ENCODE measurements around the gene LDLRAD3. TPM values are rescaled to one million over a fixed set of nuclear protein-coding genes. Genes with fewer than 3 reads are reported as not detected.
A peak's percentile ranks its signal among the peaks of the same experiment; 100 is the strongest.

Gene LDLRAD3
- total RNA-seq, 1 experiment from 2014 or later, result 19.0 TPM

DNA sequence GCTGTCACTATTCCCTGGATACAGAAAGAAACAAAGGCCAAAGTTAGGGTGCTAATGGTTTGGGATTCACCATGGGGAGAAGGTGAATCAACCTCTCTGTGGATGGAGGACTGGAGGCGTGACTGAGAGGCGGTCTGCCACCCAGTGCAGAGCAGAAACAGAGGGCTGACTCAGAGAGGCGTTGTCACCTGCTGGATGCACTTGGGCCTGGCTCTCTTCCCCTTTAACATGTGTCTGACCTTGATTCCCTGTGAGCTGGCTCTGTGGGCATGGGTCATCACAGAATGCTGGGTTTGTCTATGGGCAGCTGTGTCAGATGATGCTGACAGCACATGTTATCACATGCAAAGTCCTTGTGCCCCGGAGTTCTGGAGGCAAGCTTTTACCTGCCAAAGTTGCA, 75.9 kb downstream of the LDLRAD3 start:
- H3K4me3 ChIP-seq (replicated peaks in 1 of 2; ENCODE audit: low read depth in 1 of 2, low read length in 2 of 2), result no peak overlapping the region
- H3K27me3 ChIP-seq (ENCODE audit: insufficient read depth, low read length), result no peaks in the 10 kb centered on the region
- ChIA-PET CTCF (no interaction called here), POLR2A (no interaction called here), RAD21 (ENCODE audit: low non-redundant PET in 1 of 2, low total read pairs in 2 of 2, uncharacterized antibody in 2 of 2, unreplicated experiment in 2 of 2) (no interaction called here)
- no peak overlapping the region for H3K27ac ChIP-seq (ENCODE audit: low read depth, low read length)
- H3K9me3 ChIP-seq (ENCODE audit: control insufficient read depth in 1 of 2, insufficient read depth in 1 of 2, low read depth in 1 of 2, low read length in 2 of 2), result no peaks in the 10 kb centered on the region
- BruUV-seq (replicated peaks), result no TSS peak
- no peak overlapping the region for H2AFZ ChIP-seq (ENCODE audit: low read depth, low read length, poor library complexity, severe bottlenecking)
- peaks cover 0 to 8% of the 10 kb centered on the region in 2 experiments; a peak in 1 of 4 replicates for H3K4me1 ChIP-seq (ENCODE audit: control insufficient read depth in 1 of 2, insufficient read depth in 2 of 2, low read length in 2 of 2)
- ATAC-seq, result peak; percentile 61
- DNase-seq (ENCODE audit: low read depth, low spot score), result no peak
- TF ChIP-seq EGR1 (IDR thresholded peaks at IDR 0.05; ENCODE audit: low read depth) (no peak), SP1 (IDR thresholded peaks at IDR 0.05; ENCODE audit: low read depth) (no peak), RAD21 (IDR thresholded peaks at IDR 0.05; ENCODE audit: low read depth) (no peak), JUND (IDR thresholded peaks at IDR 0.05) (no peak), ELF1 (IDR thresholded peaks at IDR 0.05; ENCODE audit: borderline replicate concordance, low read depth) (no peak)
- TF ChIP-seq, protein P1, sequence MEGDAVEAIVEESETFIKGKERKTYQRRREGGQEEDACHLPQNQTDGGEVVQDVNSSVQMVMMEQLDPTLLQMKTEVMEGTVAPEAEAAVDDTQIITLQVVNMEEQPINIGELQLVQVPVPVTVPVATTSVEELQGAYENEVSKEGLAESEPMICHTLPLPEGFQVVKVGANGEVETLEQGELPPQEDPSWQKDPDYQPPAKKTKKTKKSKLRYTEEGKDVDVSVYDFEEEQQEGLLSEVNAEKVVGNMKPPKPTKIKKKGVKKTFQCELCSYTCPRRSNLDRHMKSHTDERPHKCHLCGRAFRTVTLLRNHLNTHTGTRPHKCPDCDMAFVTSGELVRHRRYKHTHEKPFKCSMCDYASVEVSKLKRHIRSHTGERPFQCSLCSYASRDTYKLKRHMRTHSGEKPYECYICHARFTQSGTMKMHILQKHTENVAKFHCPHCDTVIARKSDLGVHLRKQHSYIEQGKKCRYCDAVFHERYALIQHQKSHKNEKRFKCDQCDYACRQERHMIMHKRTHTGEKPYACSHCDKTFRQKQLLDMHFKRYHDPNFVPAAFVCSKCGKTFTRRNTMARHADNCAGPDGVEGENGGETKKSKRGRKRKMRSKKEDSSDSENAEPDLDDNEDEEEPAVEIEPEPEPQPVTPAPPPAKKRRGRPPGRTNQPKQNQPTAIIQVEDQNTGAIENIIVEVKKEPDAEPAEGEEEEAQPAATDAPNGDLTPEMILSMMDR (IDR thresholded peaks at IDR 0.05 in 2 of 3, conservative IDR thresholded peaks at IDR 0.05 in 1 of 3; ENCODE audit: borderline replicate concordance in 1 of 3, insufficient read depth in 1 of 3, low read depth in 2 of 3, low read length in 2 of 3), result no peak
- TF ChIP-seq, protein P2, sequence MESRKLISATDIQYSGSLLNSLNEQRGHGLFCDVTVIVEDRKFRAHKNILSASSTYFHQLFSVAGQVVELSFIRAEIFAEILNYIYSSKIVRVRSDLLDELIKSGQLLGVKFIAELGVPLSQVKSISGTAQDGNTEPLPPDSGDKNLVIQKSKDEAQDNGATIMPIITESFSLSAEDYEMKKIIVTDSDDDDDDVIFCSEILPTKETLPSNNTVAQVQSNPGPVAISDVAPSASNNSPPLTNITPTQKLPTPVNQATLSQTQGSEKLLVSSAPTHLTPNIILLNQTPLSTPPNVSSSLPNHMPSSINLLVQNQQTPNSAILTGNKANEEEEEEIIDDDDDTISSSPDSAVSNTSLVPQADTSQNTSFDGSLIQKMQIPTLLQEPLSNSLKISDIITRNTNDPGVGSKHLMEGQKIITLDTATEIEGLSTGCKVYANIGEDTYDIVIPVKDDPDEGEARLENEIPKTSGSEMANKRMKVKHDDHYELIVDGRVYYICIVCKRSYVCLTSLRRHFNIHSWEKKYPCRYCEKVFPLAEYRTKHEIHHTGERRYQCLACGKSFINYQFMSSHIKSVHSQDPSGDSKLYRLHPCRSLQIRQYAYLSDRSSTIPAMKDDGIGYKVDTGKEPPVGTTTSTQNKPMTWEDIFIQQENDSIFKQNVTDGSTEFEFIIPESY (IDR thresholded peaks at IDR 0.05; ENCODE audit: extremely low read depth, insufficient replicate concordance, low read length), result no peak
- peaks cover 14% of the 10 kb centered on the region; the same call in 1 of the 2 replicates for H3K79me2 ChIP-seq (ENCODE audit: insufficient read depth, low read length)
- no peaks in the 10 kb centered on the region for H3K36me3 ChIP-seq (ENCODE audit: control insufficient read depth in 1 of 2, insufficient read depth in 2 of 2, low read length in 2 of 2)
- H3K4me2 ChIP-seq (ENCODE audit: low read length), result no peak overlapping the region
- no peaks in the 10 kb centered on the region for H4K20me1 ChIP-seq (ENCODE audit: insufficient read depth)
- no peak overlapping the region for H3K9ac ChIP-seq (ENCODE audit: low read length)
- H3K9me2 ChIP-seq (ENCODE audit: insufficient read depth), result no peaks in the 10 kb centered on the region
- intact Hi-C loops (cut with micrococcal nuclease), result no loop called here
